H1 (cell line): ENCODE measurements around the gene PLK4. TPM values are rescaled to one million over a fixed set of nuclear protein-coding genes. Genes with fewer than 3 reads are reported as not detected.

ENCODE experiments used
- BCL11A ChIP-seq, 2 experiments: IDR thresholded peaks; one replicate each; pipeline ENCODE4 v1.6.1; 2011; ENCODE audit warnings: low read depth in 2 of 2, low read length in 2 of 2, mild to moderate bottlenecking in 2 of 2
- CBX5 ChIP-seq: fragments of 300-800, 300-1000 bp; sonication (generic); IDR thresholded peaks from 2 replicates; pipeline ENCODE4 v1.7.1; 2016; ENCODE audit warnings: antibody characterized with exemption, low read length, low read depth
- polyA plus RNA-seq, 7 experiments: library from polyadenylated mRNA; depleted of rRNA in 3 of 7; stranded (reverse) in 5 of 7; unstranded in 2 of 7; fragments of >200 nt in 5 of 7; fragments of 200-250 nt in 2 of 7; gene quantifications; 1 replicate in 5 of 7; 2 replicates in 1 of 7; 4 replicates in 1 of 7; pipeline versions ENCODE4 v1.2.1 to v1.2.3, GENCODE V29; 2011 to 2013; ENCODE audit warnings: missing spikeins in 2 of 7, mixed read lengths in 2 of 7
- total RNA-seq: library from RNA; stranded (reverse); fragmentation: NEBNext Ultra II Directional; extraction: Animal tissue kit (Norgen Biotek cat#: 25700); gene quantifications from 2 replicates; pipeline ENCODE4 v1.2.1, GENCODE V29; 2021

The PLK4 gene
- total and polyA plus RNA-seq, 2 of the 8 experiments (the other 6 are each of a cell fraction or from before 2014, with no cell fraction given): 23.3 to 35.2 TPM

DNA sequence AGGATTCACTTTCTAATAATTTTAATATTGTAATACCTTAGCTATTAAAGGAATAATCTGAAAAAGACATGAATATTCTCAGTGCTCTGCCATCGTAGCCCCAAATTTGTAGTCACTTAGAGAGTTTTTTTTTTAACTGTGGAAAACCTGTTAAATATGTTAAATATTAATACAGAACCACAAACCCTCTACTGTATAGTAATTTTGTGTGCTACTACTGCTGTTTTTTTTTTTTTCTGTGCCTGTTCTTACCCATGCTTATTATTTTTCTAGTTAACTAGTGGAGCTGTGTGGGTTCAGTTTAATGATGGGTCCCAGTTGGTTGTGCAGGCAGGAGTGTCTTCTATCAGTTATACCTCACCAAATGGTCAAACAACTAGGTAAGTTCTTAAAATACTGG lies 15.8 kb downstream of the PLK4 start (continued):
- TF ChIP-seq CBX5 (no peak), BCL11A (IDR thresholded peaks at IDR 0.05; ENCODE audit: low read depth in 2 of 2, low read length in 2 of 2) (no peak)
